ENCODE data around the gene ARID5A. TPM values are rescaled to one million over a fixed set of nuclear protein-coding genes. Genes with fewer than 3 reads are reported as not detected.

The ARID5A gene
- total and polyA plus RNA-seq, 2 of the 13 experiments (the other 11 are each of a cell fraction or from before 2014, with no cell fraction given) = 6.0 to 9.5 TPM

DNA sequence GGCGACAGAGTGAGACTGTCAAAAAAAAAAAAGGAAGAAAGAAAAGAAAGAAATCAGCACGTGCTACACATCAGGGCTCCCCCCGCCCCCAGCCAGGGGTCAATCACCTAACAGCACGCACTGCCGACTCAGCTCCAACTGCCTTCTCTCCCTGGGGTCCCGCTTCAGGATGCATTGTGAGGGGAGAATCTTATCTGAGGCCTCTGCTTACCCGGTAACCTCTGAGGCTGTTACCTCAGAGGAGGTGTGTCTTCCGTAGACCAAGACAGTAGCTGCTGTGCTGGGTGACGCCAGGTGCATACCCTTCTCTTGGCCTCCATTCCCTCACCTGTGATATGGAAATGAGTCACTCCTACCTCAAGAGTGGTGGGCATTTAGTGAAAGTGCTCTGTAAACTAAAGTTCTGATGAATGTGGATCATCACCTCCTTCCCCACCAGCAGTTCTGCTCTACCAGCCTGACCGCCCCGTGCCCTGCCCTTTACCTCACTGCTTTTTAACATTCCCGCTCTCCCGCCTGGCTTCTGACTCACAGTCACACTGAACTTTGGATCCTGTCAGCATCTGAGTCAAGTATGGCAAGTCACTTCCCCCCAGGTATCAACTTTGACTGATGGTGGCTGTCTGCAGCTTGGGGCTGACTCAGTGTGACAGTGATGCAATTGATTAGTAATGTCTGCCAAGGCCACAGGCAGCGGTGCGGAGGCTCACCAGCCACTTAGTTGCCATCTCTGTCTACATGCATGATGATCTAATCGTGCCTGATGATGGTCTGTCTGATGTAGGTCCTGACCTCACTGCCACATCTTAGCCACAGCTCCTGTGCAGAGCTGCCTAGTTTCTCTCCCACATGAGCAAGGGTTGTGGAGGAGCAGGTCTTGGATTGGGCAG lies 20.1 kb downstream of the ARID5A start (continued):
- TF ChIP-seq, protein P1, sequence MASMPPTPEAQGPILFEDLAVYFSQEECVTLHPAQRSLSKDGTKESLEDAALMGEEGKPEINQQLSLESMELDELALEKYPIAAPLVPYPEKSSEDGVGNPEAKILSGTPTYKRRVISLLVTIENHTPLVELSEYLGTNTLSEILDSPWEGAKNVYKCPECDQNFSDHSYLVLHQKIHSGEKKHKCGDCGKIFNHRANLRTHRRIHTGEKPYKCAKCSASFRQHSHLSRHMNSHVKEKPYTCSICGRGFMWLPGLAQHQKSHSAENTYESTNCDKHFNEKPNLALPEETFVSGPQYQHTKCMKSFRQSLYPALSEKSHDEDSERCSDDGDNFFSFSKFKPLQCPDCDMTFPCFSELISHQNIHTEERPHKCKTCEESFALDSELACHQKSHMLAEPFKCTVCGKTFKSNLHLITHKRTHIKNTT (CRISPR knock-in tag; IDR thresholded peaks at IDR 0.05) = no peak
- TF ChIP-seq MAF1 (CRISPR knock-in tag; IDR thresholded peaks at IDR 0.05; ENCODE audit: borderline replicate concordance) (no peak), HMGA1 (CRISPR knock-in tag; conservative IDR thresholded peaks at IDR 0.05) (no peak), SMAD1 (CRISPR knock-in tag; IDR thresholded peaks at IDR 0.05; ENCODE audit: borderline replicate concordance, low read depth) (no peak; the same call in 1 of the 2 replicates), ZFX (CRISPR knock-in tag; IDR thresholded peaks at IDR 0.05; ENCODE audit: low read depth) (peak; percentile 38; the same call in 1 of the 2 replicates), HHEX (CRISPR knock-in tag; IDR thresholded peaks at IDR 0.05) (peak; percentile 57; the same call in 1 of the 2 replicates), KLF6 (CRISPR knock-in tag; IDR thresholded peaks at IDR 0.05) (0 out of 2 replicates have a peak, but pooled peaks have one; percentile 41), ZSCAN12 (CRISPR knock-in tag; IDR thresholded peaks at IDR 0.05) (no peak), TBX3 (IDR thresholded peaks at IDR 0.05; ENCODE audit: borderline replicate concordance) (peak; percentile 86), ZNF180 (CRISPR knock-in tag; IDR thresholded peaks at IDR 0.05; ENCODE audit: borderline replicate concordance, low read depth) (no peak), NCOA1 (CRISPR knock-in tag; IDR thresholded peaks at IDR 0.05) (no peak; the same call in 1 of the 2 replicates), THYN1 (CRISPR knock-in tag; IDR thresholded peaks at IDR 0.05; ENCODE audit: borderline replicate concordance, low read depth) (no peak), KLF13 (CRISPR knock-in tag; IDR thresholded peaks at IDR 0.05) (peak; percentile 62; the same call in 1 of the 2 replicates), REL (CRISPR knock-in tag; conservative IDR thresholded peaks at IDR 0.05) (no peak), ZNF263 (CRISPR knock-in tag; IDR thresholded peaks at IDR 0.05) (peak; percentile 38; the same call in 1 of the 2 replicates), TSC22D2 (CRISPR knock-in tag; IDR thresholded peaks at IDR 0.05; ENCODE audit: borderline replicate concordance) (no peak), CC2D1A (CRISPR knock-in tag; IDR thresholded peaks at IDR 0.05) (0 out of 2 replicates have a peak, but pooled peaks have one; percentile 73), CCAR2 (optimal IDR thresholded peaks at IDR 0.05; ENCODE audit: low read depth, low read length) (peak; percentile 30)
- TF ChIP-seq, protein P2, sequence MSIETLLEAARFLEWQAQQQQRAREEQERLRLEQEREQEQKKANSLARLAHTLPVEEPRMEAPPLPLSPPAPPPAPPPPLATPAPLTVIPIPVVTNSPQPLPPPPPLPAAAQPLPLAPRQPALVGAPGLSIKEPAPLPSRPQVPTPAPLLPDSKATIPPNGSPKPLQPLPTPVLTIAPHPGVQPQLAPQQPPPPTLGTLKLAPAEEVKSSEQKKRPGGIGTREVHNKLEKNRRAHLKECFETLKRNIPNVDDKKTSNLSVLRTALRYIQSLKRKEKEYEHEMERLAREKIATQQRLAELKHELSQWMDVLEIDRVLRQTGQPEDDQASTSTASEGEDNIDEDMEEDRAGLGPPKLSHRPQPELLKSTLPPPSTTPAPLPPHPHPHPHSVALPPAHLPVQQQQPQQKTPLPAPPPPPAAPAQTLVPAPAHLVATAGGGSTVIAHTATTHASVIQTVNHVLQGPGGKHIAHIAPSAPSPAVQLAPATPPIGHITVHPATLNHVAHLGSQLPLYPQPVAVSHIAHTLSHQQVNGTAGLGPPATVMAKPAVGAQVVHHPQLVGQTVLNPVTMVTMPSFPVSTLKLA (IDR thresholded peaks at IDR 0.05) = peak; percentile 76
- TF ChIP-seq, protein P3, sequence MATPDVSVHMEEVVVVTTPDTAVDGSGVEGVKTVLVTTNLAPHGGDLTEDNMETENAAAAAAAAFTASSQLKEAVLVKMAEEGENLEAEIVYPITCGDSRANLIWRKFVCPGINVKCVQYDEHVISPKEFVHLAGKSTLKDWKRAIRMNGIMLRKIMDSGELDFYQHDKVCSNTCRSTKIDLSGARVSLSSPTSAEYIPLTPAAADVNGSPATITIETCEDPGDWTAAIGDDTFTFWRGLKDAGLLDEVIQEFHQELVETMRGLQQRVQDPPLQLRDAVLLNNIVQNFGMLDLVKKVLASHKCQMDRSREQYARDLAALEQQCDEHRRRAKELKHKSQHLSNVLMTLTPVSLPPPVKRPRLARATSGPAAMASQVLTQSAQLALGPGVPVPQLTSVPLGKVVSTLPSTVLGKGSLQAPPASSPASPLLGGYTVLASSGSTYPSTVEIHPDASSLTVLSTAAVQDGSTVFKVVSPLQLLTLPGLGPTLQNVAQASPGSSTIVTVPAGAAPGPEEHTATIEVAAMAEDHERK (CRISPR knock-in tag; IDR thresholded peaks at IDR 0.05; ENCODE audit: low read depth) = 0 out of 2 replicates have a peak, but pooled peaks have one; percentile 22
- TF ChIP-seq, protein P4, sequence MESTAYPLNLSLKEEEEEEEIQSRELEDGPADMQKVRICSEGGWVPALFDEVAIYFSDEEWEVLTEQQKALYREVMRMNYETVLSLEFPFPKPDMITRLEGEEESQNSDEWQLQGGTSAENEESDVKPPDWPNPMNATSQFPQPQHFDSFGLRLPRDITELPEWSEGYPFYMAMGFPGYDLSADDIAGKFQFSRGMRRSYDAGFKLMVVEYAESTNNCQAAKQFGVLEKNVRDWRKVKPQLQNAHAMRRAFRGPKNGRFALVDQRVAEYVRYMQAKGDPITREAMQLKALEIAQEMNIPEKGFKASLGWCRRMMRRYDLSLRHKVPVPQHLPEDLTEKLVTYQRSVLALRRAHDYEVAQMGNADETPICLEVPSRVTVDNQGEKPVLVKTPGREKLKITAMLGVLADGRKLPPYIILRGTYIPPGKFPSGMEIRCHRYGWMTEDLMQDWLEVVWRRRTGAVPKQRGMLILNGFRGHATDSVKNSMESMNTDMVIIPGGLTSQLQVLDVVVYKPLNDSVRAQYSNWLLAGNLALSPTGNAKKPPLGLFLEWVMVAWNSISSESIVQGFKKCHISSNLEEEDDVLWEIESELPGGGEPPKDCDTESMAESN (CRISPR knock-in tag; conservative IDR thresholded peaks at IDR 0.05) = peak; percentile 91
